Heart left ventricle (tissue), 16 donors: ENCODE results near the gene EIF5A2. TPM values are rescaled to one million over a fixed set of nuclear protein-coding genes. Genes with fewer than 3 reads are reported as not detected.

Experiments
- ATAC-seq, 4 donors: fragments of 200-7000 bp; cut with Tn5 transposase; one replicate each; pipeline ENCODE4 v1.9.1; 2020 to 2022; ENCODE audit warnings: moderate library complexity in 4 of 4, mild to moderate bottlenecking in 3 of 4, moderate number of reproducible peaks in 1 of 4
- DNase-seq, 5 donors: peaks; one replicate each; pipeline ENCODE4 v3.0.0-alpha.2; 2020
- H3K27ac ChIP-seq, 12 donors: fragments of 200-600 bp; sonication (generic) in 4 of 12; one replicate each; pipeline versions ENCODE4 v1.5.0 to v1.8.0; 2016 to 2022; ENCODE audit warnings: mild to moderate bottlenecking in 2 of 12
- H3K27me3 ChIP-seq, 9 donors: fragments of 200-600 bp; sonication (generic) in 2 of 9; one replicate each; pipeline versions ENCODE4 v1.5.1 to v1.8.0; 2016 to 2022; ENCODE audit warnings: mild to moderate bottlenecking in 3 of 9
- H3K36me3 ChIP-seq, 9 donors: fragments of 200-600 bp; sonication (generic) in 2 of 9; one replicate each; pipeline versions ENCODE4 v1.5.0 to v1.8.0; 2018 to 2022; ENCODE audit warnings: mild to moderate bottlenecking in 2 of 9
- H3K4me1 ChIP-seq, 12 donors: fragments of 200-600 bp; sonication (generic) in 4 of 12; one replicate each; pipeline versions ENCODE4 v1.5.0 to v1.8.0; 2016 to 2022; ENCODE audit warnings: mild to moderate bottlenecking in 3 of 12
- H3K4me3 ChIP-seq, 12 donors: fragments of 200-600 bp; sonication (generic) in 4 of 12; one replicate each; pipeline versions ENCODE4 v1.5.0 to v1.8.0; 2017 to 2022; ENCODE audit warnings: mild to moderate bottlenecking in 9 of 12, moderate library complexity in 4 of 12
- H3K9me3 ChIP-seq, 12 donors: fragments of 200-600 bp; sonication (generic) in 4 of 12; one replicate each; pipeline versions ENCODE4 v1.5.0 to v1.8.0; 2016 to 2022; ENCODE audit warnings: mild to moderate bottlenecking in 1 of 12
- CTCF ChIP-seq, 12 donors: fragments of 200-600 bp; sonication (generic) in 4 of 12; IDR thresholded peaks; one replicate each; pipeline versions ENCODE4 v1.5.0 to v1.8.0; 2018 to 2022; ENCODE audit warnings: antibody characterized with exemption in 12 of 12, mild to moderate bottlenecking in 5 of 12
- POLR2A ChIP-seq, 2 donors: fragments of 450-650 bp; IDR thresholded peaks; one replicate each; pipeline ENCODE4 v1.6.1; 2017; ENCODE audit warnings: antibody characterized with exemption in 2 of 2, mild to moderate bottlenecking in 2 of 2, moderate library complexity in 2 of 2
- WGBS, 4 donors: extraction: QIAGEN DNeasy Blood & Tissue Kit in 2 of 4; methylation state at CpG; one replicate each; pipeline versions ENCODE4 v1.1.5 to v1.1.7; 2013 to 2018; 5-methylcytosine and 5-hydroxymethylcytosine counted together
- intact Hi-C, 10 donors: fragments of 100-400 bp; cut with DNase I; formaldehyde crosslinking; loops; one replicate each; pipeline versions ENCODE4 v1.11.1 to v1.14.2; 2022
- long read RNA-seq, 3 donors: library from polyadenylated mRNA; unstranded; transcript quantifications; one replicate each; pipeline ENCODE4 v2.0.0, GENCODE V29; 2020 to 2021
- polyA plus RNA-seq, 2 donors: library from polyadenylated mRNA; stranded (reverse); fragments of 200-250 nt; gene quantifications; one replicate each; pipeline ENCODE4 v1.2.3, GENCODE V29; 2013
- total RNA-seq, 9 donors: library from RNA; depleted of rRNA in 2 of 9; stranded (reverse); fragments of >200 nt in 2 of 9; fragmentation: NEBNext Ultra II Directional in 3 of 9; extraction: Animal tissue kit (Norgen Biotek cat#: 25700) in 3 of 9; gene quantifications; one replicate each; pipeline versions ENCODE4 v1.1.0 to v1.2.4, GENCODE V29; 2016 to 2023
- donor health status: ischemic (EF 13 %, LVEDD 7.1; RV severe dilation, severe dysfunction).
- donor health status: healthy with polysubstance abuse.
- donor health status: DM: no; HTN: yes; CAD: no.
- donor health status: DM: no; HTN: no; CAD: no.
- donor health status: ischemic (EF 25% LVEDD 6.9; RV normal size, moderate dysfunction).
- donor health status: ischemic (EF 25% LVEDD 5.7; RV mildly dilated, moderate dysfunction).
- donor health status: healthy.
- donor health status: DM: yes; HTN: yes; CAD: no.
- donor health status: ischemic (EF 35%, LVEDD 5.7; RV mildly dilated, moderate dysfunction).
- donor health status: nonischemic (EF 11% LVEDD 7.7; RV severe dilation, severe dysfunction).
- donor health status: DM: yes; HTN: yes; CAD: no.
- donor health status: PGD.
- donor health status: ischemic (EF 29% LVEDD 5.4; RV normal size, mild dysfunction).
- donor health status: nonischemic (EF 23%, LVEDD 6.1; RV moderate dilation, normal function).

Gene EIF5A2
- 10 to 100 TPM in 5 of 9 donors, 1 to 10 TPM in 4; 3.9 to 13.9 (median 10.0) TPM for total RNA-seq
- polyA plus RNA-seq, result 1 to 10 TPM; 1.6 to 6.6 TPM
- long read RNA-seq, donor 1, full-length matches to known transcripts, result 14 of 14 reads
- long read RNA-seq, donor 1, partial matches to known transcripts, result 0 of 14 reads
- long read RNA-seq, donor 1, other reads (novel, unspliced or antisense), result 0 of 14 reads
- long read RNA-seq, donor 2, full-length matches to known transcripts, result 30 of 34 reads
- long read RNA-seq, donor 2, partial matches to known transcripts, result 1 of 34 reads
- long read RNA-seq, donor 2, other reads (novel, unspliced or antisense), result 3 of 34 reads
- long read RNA-seq, donor 3, full-length matches to known transcripts, result 22 of 23 reads
- long read RNA-seq, donor 3, partial matches to known transcripts, result 0 of 23 reads
- long read RNA-seq, donor 3, other reads (novel, unspliced or antisense), result 1 of 23 reads

GRCh38 chr3:170908235-170909116, at the start of gene EIF5A2:
EIF5A2 (minus strand) TSS chr3:170908637; CDS start chr3:170907806, 831 bp downstream.
- Histone ChIP-seq H3K27ac (peak within 1 kb of the TSS in 11 of 12 donors; percentile 23 to 78 (median 61)), H3K9me3 (peaks cover 0 to 31% (median 16%) of the 10 kb centered on the region in 12 donors), H3K36me3 (no peaks in the 10 kb centered on the region), H3K4me3 (peak within 1 kb of the TSS; percentile 38 to 92 (median 78)), H3K27me3 (no peaks in the 10 kb centered on the region), H3K4me1 (peaks cover 0 to 24% (median 13%) of the 10 kb centered on the region in 12 donors)
- peak; percentile 98 to 99 (median 99) for ATAC-seq
- peak; percentile 94 to 98 (median 96) for DNase-seq
- TF ChIP-seq POLR2A (IDR thresholded peaks at IDR 0.05) (peak in 1 of 2 donors; percentile 64), CTCF (IDR thresholded peaks at IDR 0.05) (peak in 1 of 12 donors; percentile 10)
- WGBS, 4 donors, result 0 to 12% (median 10%) methylated on average over 41 to 73 of the region's 73 CpGs
- intact Hi-C loops, result loop anchor here in 2 of 10 donors (5.0 kb wide), 1 partner anchor 36 kb away; the partner anchor contains the start of gene RPL22L1 (in 2 of the 2)

- intact Hi-C loops, result loop anchor here in 1 of 10 donors (5.0 kb wide), 1 partner anchor 611 kb away; no protein-coding TSS in a partner anchor
- H3K27ac ChIP-seq, result no peak overlapping the region
- no peak overlapping the region for H3K4me3 ChIP-seq
- no peaks in the 10 kb centered on the region for H3K36me3 ChIP-seq
- no peak for TF ChIP-seq POLR2A (IDR thresholded peaks at IDR 0.05)
- no peak for TF ChIP-seq CTCF (IDR thresholded peaks at IDR 0.05)
- DNase-seq, result no peak
- peaks cover 0 to under 1% (median 0%) of the 10 kb centered on the region in 12 donors for H3K4me1 ChIP-seq
- H3K9me3 ChIP-seq, result no peaks in the 10 kb centered on the region
- H3K27me3 ChIP-seq, result no peaks in the 10 kb centered on the region
- ATAC-seq, result no peak
Observed at GRCh38 chr3:170956647-170957046, 48.2 kb upstream of the EIF5A2 start.

DNA sequence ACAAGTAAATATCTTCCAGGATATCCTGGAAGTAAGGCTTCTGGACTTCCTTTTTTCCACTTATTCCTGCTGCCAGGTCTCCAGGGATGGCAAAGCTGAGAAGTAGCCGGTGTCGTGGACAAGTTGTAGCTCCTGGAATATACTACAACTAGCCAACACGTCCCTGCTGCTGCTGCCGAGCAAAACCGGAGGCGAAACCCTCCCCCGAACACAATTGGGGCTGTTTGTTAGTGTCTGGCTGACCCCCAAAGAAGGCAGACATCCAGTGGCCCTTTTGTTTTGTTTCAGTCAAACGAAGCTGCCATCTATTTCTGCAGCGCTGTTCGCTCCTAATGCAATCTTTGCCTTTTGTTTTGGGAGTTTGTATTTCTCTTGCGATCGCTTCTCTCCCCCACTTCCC, 45.3 kb upstream of the EIF5A2 start:
- 58 to 65% (median 60%) methylated on average over 12 of the region's 12 CpGs for WGBS, 4 donors
- TF ChIP-seq POLR2A (IDR thresholded peaks at IDR 0.05) (no peak), CTCF (IDR thresholded peaks at IDR 0.05) (no peak)
- Histone ChIP-seq H3K27ac (no peak overlapping the region), H3K36me3 (no peaks in the 10 kb centered on the region), H3K27me3 (no peaks in the 10 kb centered on the region), H3K4me1 (no peaks in the 10 kb centered on the region), H3K9me3 (no peaks in the 10 kb centered on the region), H3K4me3 (peak overlapping the region in 1 of 12 donors; percentile 20)
- no peak for ATAC-seq
- no peak for DNase-seq
- intact Hi-C loops, result no loop called here
